ENCODE data around the gene MAD1L1.

Gene MAD1L1

GRCh38 chr7:2181077-2181854, 51.5 kb downstream of the MAD1L1 start:
- TF ChIP-seq, protein P1, sequence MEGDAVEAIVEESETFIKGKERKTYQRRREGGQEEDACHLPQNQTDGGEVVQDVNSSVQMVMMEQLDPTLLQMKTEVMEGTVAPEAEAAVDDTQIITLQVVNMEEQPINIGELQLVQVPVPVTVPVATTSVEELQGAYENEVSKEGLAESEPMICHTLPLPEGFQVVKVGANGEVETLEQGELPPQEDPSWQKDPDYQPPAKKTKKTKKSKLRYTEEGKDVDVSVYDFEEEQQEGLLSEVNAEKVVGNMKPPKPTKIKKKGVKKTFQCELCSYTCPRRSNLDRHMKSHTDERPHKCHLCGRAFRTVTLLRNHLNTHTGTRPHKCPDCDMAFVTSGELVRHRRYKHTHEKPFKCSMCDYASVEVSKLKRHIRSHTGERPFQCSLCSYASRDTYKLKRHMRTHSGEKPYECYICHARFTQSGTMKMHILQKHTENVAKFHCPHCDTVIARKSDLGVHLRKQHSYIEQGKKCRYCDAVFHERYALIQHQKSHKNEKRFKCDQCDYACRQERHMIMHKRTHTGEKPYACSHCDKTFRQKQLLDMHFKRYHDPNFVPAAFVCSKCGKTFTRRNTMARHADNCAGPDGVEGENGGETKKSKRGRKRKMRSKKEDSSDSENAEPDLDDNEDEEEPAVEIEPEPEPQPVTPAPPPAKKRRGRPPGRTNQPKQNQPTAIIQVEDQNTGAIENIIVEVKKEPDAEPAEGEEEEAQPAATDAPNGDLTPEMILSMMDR (IDR thresholded peaks at IDR 0.05; ENCODE audit: low read length, missing control alignments), result no peak
- H3K4me3 ChIP-seq (replicated peaks; ENCODE audit: low read depth, low read length), result no peak overlapping the region
- DNase-seq (ENCODE audit: low read depth), result no peak

DNA sequence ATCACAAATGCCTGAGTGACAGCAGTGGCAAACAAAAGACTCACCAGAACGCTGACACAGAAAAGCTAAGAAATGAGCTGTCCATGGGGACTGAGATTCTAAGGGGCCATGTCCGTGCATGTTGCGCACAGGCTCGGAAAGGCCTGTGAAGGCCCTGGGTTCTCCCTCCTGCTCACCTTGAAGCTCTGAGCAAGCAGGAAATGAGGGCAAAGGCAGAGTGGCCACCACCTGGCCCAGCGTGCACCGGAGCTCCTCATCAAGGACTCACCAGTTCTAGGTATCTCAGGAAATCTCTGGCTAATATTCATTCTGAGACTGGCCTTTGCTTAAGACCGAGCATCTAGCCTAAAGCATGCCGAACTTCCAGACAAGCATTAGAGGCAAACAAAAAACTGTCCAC, 52.7 kb downstream of the MAD1L1 start:
- no peak overlapping the region for H3K4me3 ChIP-seq (replicated peaks; ENCODE audit: low read depth, low read length)
- TF ChIP-seq, protein P1 (IDR thresholded peaks at IDR 0.05; ENCODE audit: low read length, missing control alignments), result no peak
- no peak for DNase-seq (ENCODE audit: low read depth)

- DNase-seq (ENCODE audit: low read depth), result peak; percentile 98
- no peak overlapping the region for H3K4me3 ChIP-seq (replicated peaks; ENCODE audit: low read depth, low read length)
- TF ChIP-seq, protein P1 (IDR thresholded peaks at IDR 0.05; ENCODE audit: low read length, missing control alignments), result no peak
Measured at GRCh38 chr7:2175514-2175913, 57.2 kb downstream of the MAD1L1 start.

GRCh38 chr7:2175091-2175490, 57.7 kb downstream of the MAD1L1 start:
- TF ChIP-seq, protein P1 (IDR thresholded peaks at IDR 0.05; ENCODE audit: low read length, missing control alignments), result no peak
- H3K4me3 ChIP-seq (replicated peaks; ENCODE audit: low read depth, low read length), result no peak overlapping the region
- DNase-seq (ENCODE audit: low read depth), result no peak

DNA sequence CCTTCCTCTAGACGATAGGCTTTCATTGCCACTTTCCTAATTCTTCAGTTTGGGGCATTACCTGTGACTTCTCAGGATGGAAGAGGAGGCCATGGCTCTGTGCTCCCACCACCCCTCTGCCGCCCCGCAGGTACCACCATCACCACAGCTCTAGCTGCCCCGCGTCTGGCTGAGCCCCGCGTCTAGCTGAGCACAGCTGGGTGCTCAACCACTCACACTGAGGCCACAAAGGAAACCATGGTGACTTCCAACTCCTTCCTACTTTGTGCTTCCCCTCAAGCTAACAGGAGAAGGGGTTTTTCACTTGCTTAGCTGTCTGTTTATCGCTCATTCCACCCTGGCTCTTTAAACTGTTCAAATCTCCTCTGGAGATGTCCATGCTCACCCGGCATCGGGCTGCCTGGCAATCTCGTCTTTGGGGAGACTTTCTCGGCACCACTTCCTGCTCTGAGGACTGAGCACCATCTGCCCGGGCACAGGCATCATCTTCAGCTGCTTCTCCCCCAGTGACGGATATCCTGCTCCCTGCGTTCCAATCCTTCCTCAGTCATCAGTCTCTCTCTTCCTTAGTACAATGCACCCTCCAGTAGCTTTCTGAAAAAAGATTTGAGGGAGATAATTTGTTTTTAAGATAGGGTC, 59.4 kb downstream of the MAD1L1 start:
- TF ChIP-seq, protein P1 (IDR thresholded peaks at IDR 0.05; ENCODE audit: low read length, missing control alignments), result no peak
- no peak for DNase-seq (ENCODE audit: low read depth)
- no peak overlapping the region for H3K4me3 ChIP-seq (replicated peaks; ENCODE audit: low read depth, low read length)

DNA sequence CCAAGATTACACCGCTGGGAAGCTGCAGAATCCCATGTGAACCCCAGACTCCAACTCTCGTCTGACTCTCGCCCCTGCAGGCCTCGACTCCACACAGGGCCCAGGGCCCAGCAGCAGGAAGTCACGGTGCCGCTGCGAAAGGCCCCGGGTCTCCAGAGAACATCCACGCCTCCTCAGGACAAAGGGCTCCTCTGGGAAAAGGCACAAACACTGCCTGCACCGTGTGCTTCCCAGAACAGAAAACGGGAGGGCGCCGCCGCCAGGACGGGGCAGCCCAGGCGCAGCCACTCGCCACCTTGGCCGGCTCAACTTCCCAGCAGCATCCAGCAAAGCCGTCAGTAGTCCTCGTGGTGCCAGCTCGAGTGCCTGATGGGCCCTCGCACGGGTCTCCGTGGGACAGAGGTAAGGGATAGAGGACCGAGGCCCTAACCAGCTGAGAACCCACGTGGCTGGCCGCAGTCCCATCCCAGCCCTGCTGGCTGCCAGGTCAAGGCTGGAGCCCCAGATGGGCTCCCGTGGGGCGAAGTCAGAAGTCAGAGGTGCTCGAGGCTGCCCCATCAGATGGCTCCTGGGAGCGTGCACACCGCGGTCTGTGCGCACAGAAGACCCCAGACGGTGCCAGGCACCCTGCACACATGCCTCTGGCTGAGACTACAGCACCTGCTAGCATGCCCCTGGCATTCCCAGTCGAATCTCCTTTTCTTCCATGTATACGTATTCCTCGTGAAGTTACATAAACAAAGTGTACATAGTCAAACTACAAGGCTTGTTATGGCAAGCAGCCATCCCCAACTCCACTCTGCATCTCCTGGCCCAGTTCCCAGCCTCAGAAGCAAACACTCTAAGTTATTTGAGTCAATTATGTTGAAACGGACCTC, 60.2 kb downstream of the MAD1L1 start:
- TF ChIP-seq, protein P1 (IDR thresholded peaks at IDR 0.05; ENCODE audit: low read length, missing control alignments), result no peak
- DNase-seq (ENCODE audit: low read depth), result peak; percentile 93

More for the DNA sequence above, 60.2 kb downstream of the MAD1L1 start:
- no peak overlapping the region for H3K4me3 ChIP-seq (replicated peaks; ENCODE audit: low read depth, low read length)
